Measurements from ENCODE around the gene SAPCD1.

The SAPCD1 gene

GRCh38 chr6:31758281-31758680 is 4.2 kb upstream of the SAPCD1 start:
- DNase-seq: no peak

- no peak for DNase-seq
Measured at GRCh38 chr6:31760790-31761189, 1.7 kb upstream of the SAPCD1 start.

- DNase-seq: no peak
Measured at GRCh38 chr6:31761343-31761742, 1.1 kb upstream of the SAPCD1 start.

GRCh38 chr6:31762878-31763618 is 592 bp downstream of the SAPCD1 start:
- no peak for DNase-seq

- peak; percentile 84 for DNase-seq
Measured at GRCh38 chr6:31763619-31763940, 1.1 kb downstream of the SAPCD1 start.

- no peak for DNase-seq
Measured at GRCh38 chr6:31764198-31764597, 1.7 kb downstream of the SAPCD1 start.

GRCh38 chr6:31765559-31765909 is 3.1 kb downstream of the SAPCD1 start:
- no peak for DNase-seq

GRCh38 chr6:31765910-31766794 is 3.7 kb downstream of the SAPCD1 start:
- peak; percentile 79 for DNase-seq

GRCh38 chr6:31767096-31767645 is 4.7 kb downstream of the SAPCD1 start:
- no peak for DNase-seq

GRCh38 chr6:31768363-31769257 is 6.2 kb downstream of the SAPCD1 start:
- no peak for DNase-seq

GRCh38 chr6:31769684-31770371 is 7.4 kb downstream of the SAPCD1 start:
- peak; percentile 29 for DNase-seq

GRCh38 chr6:31770860-31771259 is 8.4 kb downstream of the SAPCD1 start:
- no peak for DNase-seq

- no peak for DNase-seq
Measured at GRCh38 chr6:31771992-31772358, 9.5 kb downstream of the SAPCD1 start.

- no peak for DNase-seq
Measured at GRCh38 chr6:31775184-31775583, 12.7 kb downstream of the SAPCD1 start.

- no peak for DNase-seq
Measured at GRCh38 chr6:31775633-31776484, 13.4 kb downstream of the SAPCD1 start.

- DNase-seq: no peak
Measured at GRCh38 chr6:31776485-31776988, 14.1 kb downstream of the SAPCD1 start.

- DNase-seq: no peak
Measured at GRCh38 chr6:31776989-31777666, 14.7 kb downstream of the SAPCD1 start, which contains the start of gene VWA7. Gene VWA7 (minus strand): TSS chr6:31777328. CDS start chr6:31776779, 549 bp downstream.

GRCh38 chr6:31777667-31778050 is 15.2 kb downstream of the SAPCD1 start:
- no peak for DNase-seq

GRCh38 chr6:31778193-31778592 is 15.7 kb downstream of the SAPCD1 start:
- DNase-seq: no peak

Data from retina (tissue), 1 donor.